IMR-90 (cell line): ENCODE data around the gene MAMLD1. TPM values are rescaled to one million over a fixed set of nuclear protein-coding genes. Genes with fewer than 3 reads are reported as not detected.

Experiments
- ATAC-seq: fragments of 200-7000 bp; cut with Tn5 transposase; 2 replicates; pipeline ENCODE4 v1.9.1; 2020; ENCODE audit warnings: low read depth, mild to moderate bottlenecking, moderate library complexity
- BruUV-seq: library from RNA; stranded (reverse); fragments of 400-500 nt; replicated peaks from 2 replicates; lab custom pipeline; 2021; lab: Mats Ljungman, UMichigan
- CTCF ChIA-PET: fragments of 300-600 bp; formaldehyde crosslinking; extraction: SDS; loops from one replicate; lab custom pipeline; 2021; ENCODE audit warnings: antibody characterized with exemption; lab: Yijun Ruan, JAX
- POLR2A ChIA-PET: fragments of 300-600 bp; sonication (Branson Sonifier 250); formaldehyde crosslinking; loops from one replicate; lab custom pipeline; 2022; ENCODE audit warnings: antibody characterized with exemption; ENCODE audit not compliant: unreplicated experiment; lab: Charles Lee
- DNase-seq: peaks from one replicate; pipeline ENCODE4 v3.0.0; 2013
- H2AFZ ChIP-seq: replicated peaks from 2 replicates; pipeline ENCODE3; 2013; ENCODE audit warnings: low read length, mild to moderate bottlenecking; ENCODE audit not compliant: poor library complexity
- H2AK5ac ChIP-seq: 2 replicates; pipeline ENCODE4 v1.6.1; 2013; ENCODE audit warnings: low read depth, low read length, inconsistent platforms
- H2AK9ac ChIP-seq: replicated peaks from 2 replicates; pipeline ENCODE3; 2013; ENCODE audit warnings: mild to moderate bottlenecking, low read depth, low read length, moderate library complexity; ENCODE audit not compliant: poor library complexity
- H2BK120ac ChIP-seq: 2 replicates; pipeline ENCODE4 v1.6.1; 2013; ENCODE audit warnings: low read depth, low read length, inconsistent platforms
- H2BK15ac ChIP-seq: 3 replicates; pipeline ENCODE4 v1.6.1; 2013; ENCODE audit warnings: low read depth, low read length, inconsistent platforms
- H2BK20ac ChIP-seq: 2 replicates; pipeline ENCODE4 v1.6.1; 2013; ENCODE audit warnings: low read depth, mild to moderate bottlenecking, inconsistent platforms, low read length, moderate library complexity
- H2BK5ac ChIP-seq: 2 replicates; pipeline ENCODE4 v1.6.1; 2013; ENCODE audit warnings: mild to moderate bottlenecking, low read depth, low read length, inconsistent platforms; ENCODE audit not compliant: poor library complexity, severe bottlenecking
- H3K14ac ChIP-seq: replicated peaks from 2 replicates; pipeline ENCODE4 v1.6.1; 2013; ENCODE audit warnings: low read depth, low read length, inconsistent platforms
- H3K18ac ChIP-seq: 2 replicates; pipeline ENCODE4 v1.6.1; 2013; ENCODE audit warnings: low read depth, low read length, control low read depth
- H3K23ac ChIP-seq: 2 replicates; pipeline ENCODE4 v1.6.1; 2013; ENCODE audit warnings: low read depth, low read length, inconsistent platforms
- H3K27ac ChIP-seq: 2 replicates; pipeline ENCODE4 v1.5.1; 2013; ENCODE audit warnings: mild to moderate bottlenecking, control low read depth, low read length; ENCODE audit not compliant: insufficient read depth
- H3K27me3 ChIP-seq: 2 replicates; pipeline ENCODE4 v1.6.1; 2013; ENCODE audit warnings: low read length; ENCODE audit not compliant: control insufficient read depth, insufficient read depth
- H3K36me3 ChIP-seq: 2 replicates; pipeline ENCODE4 v1.6.1; 2013; ENCODE audit warnings: low read length, mixed read lengths; ENCODE audit not compliant: control insufficient read depth, insufficient read depth
- H3K4ac ChIP-seq: 2 replicates; pipeline ENCODE4 v1.6.1; 2013; ENCODE audit warnings: low read depth, low read length, inconsistent platforms
- H3K4me1 ChIP-seq: 2 replicates; pipeline ENCODE4 v1.6.1; 2013; ENCODE audit warnings: low read length, mixed read lengths; ENCODE audit not compliant: control insufficient read depth, insufficient read depth
- H3K4me2 ChIP-seq: 2 replicates; pipeline ENCODE4 v1.6.1; 2013; ENCODE audit warnings: low read depth, mild to moderate bottlenecking, control low read depth, low read length, moderate library complexity
- H3K4me3 ChIP-seq: 2 replicates; pipeline ENCODE4 v1.5.1; 2013; ENCODE audit warnings: low read depth, mild to moderate bottlenecking, control low read depth, low read length, moderate library complexity; ENCODE audit not compliant: insufficient read depth
- H3K56ac ChIP-seq: 2 replicates; pipeline ENCODE4 v1.6.1; 2013; ENCODE audit warnings: low read length, inconsistent platforms; ENCODE audit not compliant: insufficient read depth; ENCODE audit errors: extremely low read depth
- H3K79me1 ChIP-seq, 2 experiments: 2 replicates each; pipeline ENCODE4 v1.6.1; 2013; ENCODE audit warnings: low read length in 2 of 2, inconsistent platforms in 1 of 2, low read depth in 1 of 2
- H3K9ac ChIP-seq: 2 replicates; pipeline ENCODE4 v1.6.1; 2013; ENCODE audit warnings: low read depth, low read length, control low read depth
- H3K9me1 ChIP-seq: 2 replicates; pipeline ENCODE4 v1.6.1; 2013; ENCODE audit warnings: low read length, inconsistent platforms; ENCODE audit not compliant: insufficient read depth
- H3K9me3 ChIP-seq: 2 replicates; pipeline ENCODE4 v1.6.1; 2013; ENCODE audit warnings: low read length; ENCODE audit not compliant: control insufficient read depth, insufficient read depth
- H4K20me1 ChIP-seq: 2 replicates; pipeline ENCODE4 v1.6.1; 2013; ENCODE audit warnings: low read length, inconsistent platforms; ENCODE audit not compliant: insufficient read depth
- H4K5ac ChIP-seq: 2 replicates; pipeline ENCODE4 v1.6.1; 2013; ENCODE audit warnings: mild to moderate bottlenecking, low read depth, low read length, control low read depth
- H4K8ac ChIP-seq, 2 experiments: 2 replicates each; pipeline ENCODE4 v1.6.1; 2013; ENCODE audit warnings: low read depth in 2 of 2, low read length in 2 of 2, control low read depth in 1 of 2, inconsistent platforms in 1 of 2
- H4K91ac ChIP-seq: 2 replicates; pipeline ENCODE4 v1.6.1; 2013; ENCODE audit warnings: low read depth, low read length, inconsistent platforms; ENCODE audit not compliant: insufficient read depth
- BHLHE40 ChIP-seq: fragments of 150-350 bp; IDR thresholded peaks from 2 replicates; pipeline ENCODE4 v1.6.1; 2016; ENCODE audit warnings: mild to moderate bottlenecking, low read depth, low read length
- CEBPB ChIP-seq: IDR thresholded peaks from 2 replicates; pipeline ENCODE4 v1.6.1; 2012; ENCODE audit warnings: low read depth, low read length, improper control_type of control experiment
- CHD1 ChIP-seq: IDR thresholded peaks from 2 replicates; pipeline ENCODE4 v1.6.1; 2012; ENCODE audit warnings: low read depth, low read length, improper control_type of control experiment
- ELK1 ChIP-seq: fragments of 150-350 bp; IDR thresholded peaks from 2 replicates; pipeline ENCODE4 v1.6.1; 2016; ENCODE audit warnings: low read depth, mild to moderate bottlenecking, low read length, moderate library complexity, borderline replicate concordance
- FOS ChIP-seq: fragments of 150-350 bp; IDR thresholded peaks from 2 replicates; pipeline ENCODE4 v1.6.1; 2016; ENCODE audit warnings: low read depth, low read length
- MAZ ChIP-seq: IDR thresholded peaks from 2 replicates; pipeline ENCODE4 v1.6.1; 2012; ENCODE audit warnings: low read depth, mild to moderate bottlenecking, low read length, improper control_type of control experiment, moderate library complexity, borderline replicate concordance
- NFE2L2 ChIP-seq: fragments of 150-350 bp; IDR thresholded peaks from 2 replicates; pipeline ENCODE4 v1.6.1; 2016; ENCODE audit warnings: low read depth, mild to moderate bottlenecking, low read length
- RAD21 ChIP-seq: IDR thresholded peaks from 2 replicates; pipeline ENCODE4 v1.6.1; 2012; ENCODE audit warnings: low read length, improper control_type of control experiment
- RFX5 ChIP-seq: IDR thresholded peaks from 2 replicates; pipeline ENCODE4 v1.8.0; 2012; ENCODE audit warnings: low read depth, mild to moderate bottlenecking, low read length, moderate library complexity
- SMC3 ChIP-seq: fragments of 150-350 bp; IDR thresholded peaks from 2 replicates; pipeline ENCODE4 v1.6.1; 2016; ENCODE audit warnings: low read depth, mild to moderate bottlenecking, antibody characterized with exemption, low read length, moderate library complexity
- WGBS, 2 experiments: methylation state at CpG; one replicate each; pipeline versions ENCODE4 v1.1.5 to v1.1.7; 2013; ENCODE audit warnings: missing lambda C conversion rate in 2 of 2; ENCODE audit not compliant: insufficient read length in 1 of 2; ENCODE audit errors: extremely low coverage in 2 of 2; 5-methylcytosine and 5-hydroxymethylcytosine counted together
- dilution Hi-C: fragments of 300-500 bp; cut with HindIII; formaldehyde crosslinking; loops from one replicate; pipeline ENCODE4 v1.14.3; 2018; ENCODE audit warnings: low sequenced_read_pairs; ENCODE audit not compliant: unreplicated experiment
- in situ Hi-C: fragments of 300-500 bp; cut with MboI; formaldehyde crosslinking; loops from 3 replicates; pipeline ENCODE4 v1.14.3; 2019; ENCODE audit warnings: low sequenced_read_pairs, inconsistent platforms, mixed read lengths
- intact Hi-C: fragments of 100-400 bp; cut with micrococcal nuclease; formaldehyde crosslinking; loops from 2 replicates; pipeline ENCODE4 v1.10.0; 2022
- polyA plus RNA-seq, 3 experiments: library from polyadenylated mRNA; depleted of rRNA; stranded (reverse); fragments of >200 nt; gene quantifications; 2 replicates each; pipeline ENCODE4 v1.2.3, GENCODE V29; 2012; ENCODE audit warnings: low replicate concordance in 1 of 3
- total RNA-seq: library from RNA; depleted of rRNA; stranded (reverse); fragments of >200 nt; gene quantifications from 2 replicates; pipeline ENCODE4 v1.2.3, GENCODE V29; 2012

MAMLD1 gene
- total and polyA plus RNA-seq, 2 of the 4 experiments (the other 2 are of a cell fraction), result 1.4 to 11.0 TPM

- no peak for TF ChIP-seq ELK1
- no peak for TF ChIP-seq SMC3
- no peak for TF ChIP-seq RFX5
- TF ChIP-seq CHD1, result no peak
- TF ChIP-seq NFE2L2, result no peak
- no peak for TF ChIP-seq MAZ
- no peak for TF ChIP-seq FOS
- no peak for TF ChIP-seq BHLHE40
- no peak for TF ChIP-seq RAD21
- TF ChIP-seq CEBPB, result no peak
- Histone ChIP-seq H2BK15ac (no peak overlapping the region), H3K23ac (no peak overlapping the region), H2BK5ac (no peak overlapping the region), H3K18ac (no peak overlapping the region), H3K9ac (no peak overlapping the region), H3K4ac (no peak overlapping the region), H3K4me3 (no peak overlapping the region), H3K9me1 (no peaks in the 10 kb centered on the region), H3K79me1 (peaks cover 0 to 4% of the 10 kb centered on the region in 2 experiments; a peak in 1 of 4 replicates), H4K8ac (no peak overlapping the region), H3K9me3 (no peaks in the 10 kb centered on the region), H3K14ac (no peak overlapping the region), H2AK9ac (no peak overlapping the region), H3K36me3 (peaks cover 4% of the 10 kb centered on the region; the same call in 1 of the 2 replicates), H4K20me1 (peaks cover 3% of the 10 kb centered on the region), H2BK120ac (no peak overlapping the region), H3K27me3 (no peaks in the 10 kb centered on the region), H2AFZ (no peak overlapping the region), H3K56ac (no peak overlapping the region), H3K27ac (no peak overlapping the region), H3K4me1 (no peaks in the 10 kb centered on the region), H4K5ac (no peak overlapping the region), H3K4me2 (no peak overlapping the region), H2AK5ac (no peak overlapping the region), H2BK20ac (no peak overlapping the region), H4K91ac (no peak overlapping the region)
- DNase-seq, result no peak
- no CpG with 5 or more reads among the region's 4 CpGs for WGBS, 2 experiments
- CTCF ChIA-PET, result interaction anchor here (0.7 kb wide), 1 partner anchor 365 kb away, joined by 3 read pairs; no protein-coding TSS in a partner anchor
- POLR2A ChIA-PET, result no interaction called here
- ATAC-seq, result no peak
- in situ Hi-C loops (loop anchor here (25.0 kb wide), 1 partner anchor 533 kb away; no protein-coding TSS in a partner anchor), dilution Hi-C loops (no loop called here), intact Hi-C loops (no loop called here)
- BruUV-seq, result no TSS peak
Measured at GRCh38 chrX:150495496-150495895, 132.4 kb downstream of the MAMLD1 start.
